IgD-negative memory B cell (primary cell): Measurements from ENCODE around the gene VIPR1. TPM values are rescaled to one million over a fixed set of nuclear protein-coding genes. Genes with fewer than 3 reads are reported as not detected.

Experiments used
- H3K27ac Mint-ChIP-seq, 3 donors: one replicate each; pipeline ENCODE4 v1.8.0; 2020 to 2022; ENCODE audit warnings: mild to moderate bottlenecking in 3 of 3, mixed read lengths in 3 of 3, moderate library complexity in 1 of 3
- H3K27me3 Mint-ChIP-seq: one replicate; pipeline ENCODE4 v1.8.0; 2021; ENCODE audit warnings: mixed read lengths
- H3K36me3 Mint-ChIP-seq: one replicate; pipeline ENCODE4 v1.8.0; 2020; ENCODE audit warnings: mild to moderate bottlenecking, mixed read lengths
- H3K4me1 Mint-ChIP-seq, 3 donors: one replicate each; pipeline ENCODE4 v1.8.0; 2020 to 2022; ENCODE audit warnings: mixed read lengths in 3 of 3, mild to moderate bottlenecking in 1 of 3
- H3K4me3 Mint-ChIP-seq, 4 donors: one replicate each; pipeline ENCODE4 v1.8.0; 2020 to 2022; ENCODE audit warnings: mild to moderate bottlenecking in 4 of 4, mixed read lengths in 4 of 4, moderate library complexity in 3 of 4
- H3K9me3 Mint-ChIP-seq, 3 donors: one replicate each; pipeline ENCODE4 v1.8.0; 2020 to 2021; ENCODE audit warnings: mixed read lengths in 3 of 3, mild to moderate bottlenecking in 1 of 3
- polyA plus RNA-seq: library from polyadenylated mRNA; unstranded; fragments of 300-500 nt; fragmentation: Illumina TruSeq; gene quantifications from one replicate; pipeline ENCODE4 v1.2.3, GENCODE V29; 2021

The VIPR1 gene
- polyA plus RNA-seq, 1 donor from 2014 or later: 3.1 TPM

- peak within 1 kb of the TSS; percentile 95 to 98 (median 96) for H3K4me3 Mint-ChIP-seq
- peaks cover 6% of the 10 kb centered on the region for H3K36me3 Mint-ChIP-seq
- H3K27me3 Mint-ChIP-seq: peaks cover 3% of the 10 kb centered on the region
- peaks cover 28 to 33% (median 32%) of the 10 kb centered on the region in 3 donors for H3K4me1 Mint-ChIP-seq
- no peaks in the 10 kb centered on the region for H3K9me3 Mint-ChIP-seq
- peak within 1 kb of the TSS; percentile 97 to 100 (median 97) for H3K27ac Mint-ChIP-seq
Observed at GRCh38 chr3:42581709-42582473, 79.4 kb downstream of the VIPR1 start, which contains the start of gene SEC22C. Gene SEC22C, minus strand, starts transcription at chr3:42581967. Its CDS starts 12,921 bp downstream, at chr3:42569046.

DNA sequence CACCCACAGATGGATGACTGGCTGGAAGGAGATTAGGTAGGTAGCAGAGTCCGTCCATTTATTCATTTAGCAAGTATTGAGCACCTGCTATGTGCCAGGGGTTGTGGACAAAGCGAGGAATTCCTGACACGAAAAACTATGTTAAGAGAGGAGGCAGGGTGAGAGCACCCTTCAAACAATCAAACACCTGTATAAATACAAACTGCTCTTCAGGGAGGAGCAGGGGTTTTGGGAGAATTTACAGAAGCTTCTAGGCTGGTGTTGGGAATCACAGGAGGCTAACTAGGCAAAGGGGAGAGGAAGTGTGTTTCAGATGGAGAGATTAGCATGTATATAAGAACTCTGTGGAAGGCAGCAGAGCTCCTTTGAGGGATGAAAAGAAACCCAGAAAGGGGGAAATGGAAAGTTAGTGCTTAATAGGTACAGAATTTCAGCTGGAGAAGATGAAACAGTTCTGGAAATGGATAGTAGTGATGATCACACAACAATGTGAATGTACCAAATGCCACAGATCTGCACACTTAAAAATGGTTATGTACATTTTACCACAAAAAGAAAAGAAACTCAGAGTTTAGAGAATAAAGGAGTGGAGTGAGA, 80.1 kb downstream of the VIPR1 start:
- H3K9me3 Mint-ChIP-seq: no peaks in the 10 kb centered on the region
- peaks cover 3% of the 10 kb centered on the region for H3K27me3 Mint-ChIP-seq
- peak overlapping the region; percentile 97 to 100 (median 97) for H3K27ac Mint-ChIP-seq
- H3K36me3 Mint-ChIP-seq: peaks cover 6% of the 10 kb centered on the region
- H3K4me1 Mint-ChIP-seq: peaks cover 28 to 32% (median 31%) of the 10 kb centered on the region in 3 donors
- peak overlapping the region; percentile 95 to 98 (median 96) for H3K4me3 Mint-ChIP-seq

Other genes with a start within 250 kb of the VIPR1 start
- not detected for gene CCK, start 236.5 kb upstream of the VIPR1 start, polyA plus RNA-seq
- not detected for gene LYZL4, start 92.0 kb upstream of the VIPR1 start, polyA plus RNA-seq
- 30.1 TPM for gene SEC22C, start 79.3 kb downstream of the VIPR1 start, polyA plus RNA-seq
- gene SS18L2, start 88.2 kb downstream of the VIPR1 start, polyA plus RNA-seq: 145 TPM
- 14.7 TPM for gene NKTR, start 98.0 kb downstream of the VIPR1 start, polyA plus RNA-seq
- gene ZBTB47, start 151.1 kb downstream of the VIPR1 start, polyA plus RNA-seq: 0.11 TPM
- gene KLHL40, start 182.9 kb downstream of the VIPR1 start, polyA plus RNA-seq: not detected
- gene HHATL, start 200.2 kb downstream of the VIPR1 start, polyA plus RNA-seq: not detected